GM23338 (cell line): ENCODE measurements around the gene DUSP7.

ENCODE experiments used
- CREB1 ChIP-seq: fragments of 250-450 bp; sonication (Bioruptor Pico); IDR thresholded peaks from 2 replicates; pipeline ENCODE4 v1.5.0; 2020; ENCODE audit warnings: low read depth, mild to moderate bottlenecking, moderate library complexity
- CTCF ChIP-seq, 2 experiments: fragments of 200-600 bp in 1 of 2; sonication (generic) in 1 of 2; conservative IDR thresholded peaks; 2 replicates each; pipeline versions ENCODE4 v1.5.1 to v1.6.1; 2016 to 2017; ENCODE audit warnings: antibody characterized with exemption in 2 of 2, low read depth in 2 of 2, mild to moderate bottlenecking in 2 of 2, moderate library complexity in 1 of 2
- ETS1 ChIP-seq: IDR thresholded peaks from 2 replicates; pipeline ENCODE4 v1.6.1; 2016; ENCODE audit warnings: antibody characterized with exemption
- EZH2 ChIP-seq: fragments of 200-600 bp; sonication (generic); IDR thresholded peaks from one replicate; pipeline ENCODE4 v1.8.0; 2017; ENCODE audit warnings: antibody characterized with exemption, mild to moderate bottlenecking, low read depth; ENCODE audit not compliant: unreplicated experiment
- EZH2phosphoT487 ChIP-seq: fragments of 200-600 bp; sonication (generic); IDR thresholded peaks from one replicate; pipeline ENCODE4 v1.8.1; 2018; ENCODE audit warnings: antibody characterized with exemption; ENCODE audit not compliant: unreplicated experiment
- JUNB ChIP-seq: IDR thresholded peaks from one replicate; pipeline ENCODE4 v1.6.1; 2016; ENCODE audit warnings: antibody characterized with exemption; ENCODE audit not compliant: unreplicated experiment
- POLR2AphosphoS5 ChIP-seq: IDR thresholded peaks from 2 replicates; pipeline ENCODE4 v1.6.1; 2016; ENCODE audit warnings: antibody characterized with exemption, low read depth
- REST ChIP-seq: IDR thresholded peaks from one replicate; pipeline ENCODE4 v1.6.1; 2018; ENCODE audit warnings: antibody characterized with exemption; ENCODE audit not compliant: unreplicated experiment
- STAT1 ChIP-seq: IDR thresholded peaks from one replicate; pipeline ENCODE4 v1.6.1; 2016; ENCODE audit warnings: antibody characterized with exemption; ENCODE audit not compliant: unreplicated experiment
- ZNF331 ChIP-seq: fragments of 250-450 bp; sonication (Bioruptor Pico); IDR thresholded peaks from 2 replicates; pipeline ENCODE4 v1.5.0; 2020; ENCODE audit warnings: low read depth, mild to moderate bottlenecking, moderate library complexity

GRCh38 chr3:52028572-52028971 is 27.8 kb downstream of the DUSP7 start:
- TF ChIP-seq CTCF (conservative IDR thresholded peaks at IDR 0.05; ENCODE audit: low read depth in 2 of 2) (no peak), EZH2 (no peak), CREB1 (CRISPR knock-in tag) (no peak), REST (no peak), JUNB (no peak), EZH2phosphoT487 (no peak), POLR2AphosphoS5 (no peak), ZNF331 (no peak), STAT1 (no peak), ETS1 (no peak)
